CD4-positive, alpha-beta T cell treated with Interleukin-17A for 4 hours (primary cell): ENCODE results near the gene RC3H2.

Source experiments
- DNase-seq: peaks from one replicate; pipeline ENCODE4 v3.0.0-alpha.2; 2020; ENCODE audit warnings: mixed read lengths

Gene RC3H2

DNA sequence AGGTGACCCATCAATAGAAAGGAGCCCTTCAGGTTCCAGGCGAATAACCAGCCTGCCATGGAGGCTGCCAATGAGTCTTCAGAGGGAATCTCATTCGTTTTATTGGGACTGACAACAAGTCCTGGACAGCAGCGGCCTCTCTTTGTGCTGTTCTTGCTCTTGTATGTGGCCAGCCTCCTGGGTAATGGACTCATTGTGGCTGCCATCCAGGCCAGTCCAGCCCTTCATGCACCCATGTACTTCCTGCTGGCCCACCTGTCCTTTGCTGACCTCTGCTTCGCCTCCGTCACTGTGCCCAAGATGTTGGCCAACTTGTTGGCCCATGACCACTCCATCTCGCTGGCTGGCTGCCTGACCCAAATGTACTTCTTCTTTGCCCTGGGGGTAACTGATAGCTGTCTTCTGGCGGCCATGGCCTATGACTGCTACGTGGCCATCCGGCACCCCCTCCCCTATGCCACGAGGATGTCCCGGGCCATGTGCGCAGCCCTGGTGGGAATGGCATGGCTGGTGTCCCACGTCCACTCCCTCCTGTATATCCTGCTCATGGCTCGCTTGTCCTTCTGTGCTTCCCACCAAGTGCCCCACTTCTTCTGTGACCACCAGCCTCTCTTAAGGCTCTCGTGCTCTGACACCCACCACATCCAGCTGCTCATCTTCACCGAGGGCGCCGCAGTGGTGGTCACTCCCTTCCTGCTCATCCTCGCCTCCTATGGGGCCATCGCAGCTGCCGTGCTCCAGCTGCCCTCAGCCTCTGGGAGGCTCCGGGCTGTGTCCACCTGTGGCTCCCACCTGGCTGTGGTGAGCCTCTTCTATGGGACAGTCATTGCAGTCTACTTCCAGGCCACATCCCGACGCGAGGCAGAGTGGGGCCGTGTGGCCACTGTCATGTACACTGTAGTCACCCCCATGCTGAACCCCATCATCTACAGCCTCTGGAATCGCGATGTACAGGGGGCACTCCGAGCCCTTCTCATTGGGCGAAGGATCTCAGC is 104.8 kb downstream of the RC3H2 start, which contains the start of gene OR1K1:
Gene OR1K1, plus strand, starts transcription at position 58 of the 995 bp plus-strand sequence. Its CDS starts 0 bp downstream, at position 58.
- DNase-seq: no peak

- DNase-seq: no peak
Observed at GRCh38 chr9:122797316-122798063, 107.7 kb downstream of the RC3H2 start.
